HG03520 (cell line): Measurements from ENCODE around the gene SPOCD1.
A peak's percentile ranks its signal among the peaks of the same experiment; 100 is the strongest.

Source experiments
- ATAC-seq: cut with Tn5 transposase; IDR thresholded peaks from one replicate; pipeline ENCODE4 v1.9.1; 2021; ENCODE audit warnings: mild to moderate bottlenecking, moderate library complexity; ENCODE audit not compliant: unreplicated experiment

SPOCD1 gene

GRCh38 chr1:31758823-31759222, 57.0 kb downstream of the SPOCD1 start:
- no peak for ATAC-seq

DNA sequence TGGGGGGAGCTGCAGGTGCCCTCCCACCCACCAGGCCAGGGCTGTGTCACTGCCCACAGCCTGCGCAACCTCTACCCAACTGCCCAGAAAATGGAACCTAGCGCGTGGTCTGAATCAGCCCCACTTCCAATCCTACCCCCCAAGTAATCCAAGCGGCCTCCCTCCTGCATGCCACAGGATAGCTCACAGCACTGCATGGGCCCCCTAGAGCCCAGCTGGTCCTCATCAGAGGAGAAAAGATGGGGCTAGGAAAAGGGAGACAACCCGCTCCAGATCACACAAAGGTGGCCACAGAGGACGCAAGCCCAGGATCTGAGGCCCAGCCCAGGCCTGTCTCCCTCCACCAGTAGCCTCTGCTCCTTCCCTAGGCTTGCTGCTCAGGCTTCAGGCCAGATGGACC, 57.8 kb downstream of the SPOCD1 start:
- ATAC-seq: no peak

GRCh38 chr1:31757204-31757679, 58.6 kb downstream of the SPOCD1 start:
- no peak for ATAC-seq

DNA sequence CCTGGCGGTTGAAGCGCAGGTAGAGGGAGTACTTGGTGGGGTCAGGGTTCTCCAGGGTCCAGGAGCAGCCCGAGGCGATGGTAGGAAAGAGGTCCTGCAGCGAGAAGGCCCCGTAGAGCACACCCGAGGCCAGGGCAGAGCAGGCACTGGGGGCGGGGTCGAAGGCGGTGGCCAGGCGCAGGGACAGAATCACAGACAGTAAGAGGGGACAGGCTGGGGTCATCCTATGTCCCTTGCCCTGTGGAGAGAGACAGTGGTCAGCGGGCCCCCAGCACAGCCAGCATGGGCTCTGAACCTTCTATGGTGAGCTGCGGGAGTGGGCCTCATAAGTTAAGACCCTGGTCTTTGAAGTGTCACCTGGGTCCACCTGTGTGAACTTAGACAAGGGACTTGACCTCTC, 59.2 kb downstream of the SPOCD1 start:
- no peak for ATAC-seq

DNA sequence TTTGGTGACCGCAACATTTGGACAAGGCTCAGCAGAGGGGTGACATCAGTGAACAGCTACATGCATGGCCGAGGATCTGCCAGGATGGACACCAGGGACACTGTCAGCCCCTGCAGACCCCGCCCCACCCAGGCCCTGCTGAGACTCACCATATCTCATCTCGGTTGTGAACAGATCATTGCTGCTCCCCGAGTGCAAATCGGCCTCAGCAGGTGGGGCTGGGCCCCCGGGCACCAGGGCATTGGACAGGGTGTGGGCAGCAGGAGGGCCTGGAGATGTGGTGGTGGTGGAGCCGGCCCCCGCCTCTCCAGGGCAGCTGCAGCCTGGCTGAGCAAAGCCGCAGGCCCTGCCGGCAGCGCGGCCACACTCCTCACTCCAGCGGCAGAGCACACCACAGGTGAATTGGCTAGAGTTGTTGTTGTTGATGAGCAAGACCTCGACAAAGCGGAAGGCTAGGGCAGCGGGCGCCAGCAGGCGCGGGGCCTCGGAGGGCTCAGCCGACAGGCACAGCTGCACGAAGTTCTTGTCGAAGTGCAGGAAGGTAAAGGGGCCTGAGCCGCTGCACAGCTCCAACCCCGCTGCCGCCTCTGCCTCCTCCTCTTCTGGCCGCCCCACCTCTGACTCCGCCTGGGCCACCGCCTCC, 59.9 kb downstream of the SPOCD1 start:
- no peak for ATAC-seq

DNA sequence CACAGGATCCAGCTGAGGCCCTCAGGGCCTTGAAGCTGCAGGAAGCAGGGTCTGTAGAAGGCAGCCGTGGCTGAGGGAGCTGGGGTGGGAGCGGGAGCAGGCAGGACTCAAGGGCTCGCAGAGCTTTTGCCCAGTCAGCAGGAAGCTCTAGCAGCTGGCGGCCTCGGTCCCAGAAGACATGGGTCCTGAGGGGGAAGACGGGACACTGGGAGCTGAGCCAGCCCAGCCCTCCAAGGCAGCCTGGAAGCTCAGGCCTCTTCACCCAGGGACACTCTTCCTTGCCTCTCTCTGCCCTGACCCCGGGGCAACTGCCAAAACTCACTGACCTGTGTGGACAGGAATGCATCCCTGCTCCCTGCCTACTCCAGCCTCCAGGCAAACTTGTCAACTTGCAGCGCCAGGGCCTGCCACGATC, 60.6 kb downstream of the SPOCD1 start:
- no peak for ATAC-seq

DNA sequence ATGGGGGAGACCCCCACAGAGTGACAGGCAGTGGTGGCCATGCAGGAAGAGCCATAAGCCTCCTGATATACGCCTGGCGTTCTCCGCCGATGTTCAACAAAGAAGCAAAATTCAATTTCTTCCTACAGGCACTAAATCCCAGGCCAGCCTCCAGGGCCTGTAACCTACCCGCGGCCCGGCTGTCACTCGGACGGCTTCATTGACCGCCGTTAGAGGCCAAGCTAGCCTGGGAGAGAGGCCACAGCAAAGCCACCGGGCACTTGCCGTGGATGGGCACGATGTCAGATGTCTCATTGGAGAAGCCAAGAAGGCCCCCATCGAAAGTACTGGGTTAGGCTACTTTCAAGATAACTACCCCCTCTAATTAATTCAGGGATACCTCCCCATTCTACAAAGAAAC, 61.4 kb downstream of the SPOCD1 start:
- ATAC-seq: no peak

DNA sequence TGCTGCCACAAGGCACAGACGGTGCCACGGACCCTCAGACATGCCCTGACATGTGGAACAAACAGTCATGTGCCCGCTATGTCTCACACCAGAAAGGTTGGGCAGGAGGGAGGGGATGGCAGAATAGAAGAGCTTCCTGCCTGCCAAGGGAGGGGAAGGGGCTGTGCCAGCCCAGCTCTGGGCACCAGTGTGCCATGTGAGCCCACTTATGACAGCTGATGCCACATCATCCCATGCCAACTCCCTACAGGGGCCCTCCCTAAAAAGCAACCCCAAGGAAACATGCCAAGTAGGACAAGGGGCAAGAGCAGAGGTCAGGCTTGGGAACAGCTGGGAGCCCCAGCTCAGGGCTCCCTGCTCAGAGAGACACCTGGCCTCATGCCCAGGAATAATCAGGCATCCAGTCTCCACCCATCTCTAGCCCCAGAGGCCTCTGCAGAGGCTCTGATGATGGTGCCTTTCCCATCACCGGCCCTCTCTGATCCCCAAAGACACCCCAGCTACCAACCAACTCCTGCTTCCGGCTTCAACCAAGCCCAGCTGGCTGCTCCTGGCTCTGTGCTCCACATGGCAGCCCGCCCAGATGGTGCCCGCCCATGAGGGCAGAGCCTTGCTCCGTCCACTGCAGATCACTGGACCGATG, 62.0 kb downstream of the SPOCD1 start:
- ATAC-seq: no peak

GRCh38 chr1:31752952-31753475, 62.8 kb downstream of the SPOCD1 start:
- no peak for ATAC-seq

DNA sequence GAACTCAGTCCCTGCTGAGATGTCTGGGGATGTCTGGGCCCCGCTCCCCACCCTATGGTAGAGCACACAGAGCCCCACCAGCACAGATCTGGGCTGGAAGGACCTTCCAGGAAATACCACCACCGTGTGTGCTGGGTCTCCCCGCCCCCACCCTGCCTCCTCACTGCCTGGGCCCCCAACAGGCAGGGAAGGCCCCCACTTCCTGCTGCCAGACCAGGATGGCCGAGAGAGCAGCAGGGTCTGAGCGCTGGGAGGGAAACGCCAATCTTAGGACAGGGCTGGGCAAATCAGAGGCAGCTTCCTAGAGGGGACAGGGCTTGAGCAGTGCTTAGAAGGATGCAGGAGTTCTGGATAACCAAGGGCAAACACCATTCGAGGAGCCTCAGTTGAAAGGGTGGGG, 63.6 kb downstream of the SPOCD1 start:
- ATAC-seq: no peak

GRCh38 chr1:31751822-31752241, 64.0 kb downstream of the SPOCD1 start:
- ATAC-seq: no peak

GRCh38 chr1:31750858-31751510, 64.8 kb downstream of the SPOCD1 start:
- no peak for ATAC-seq

- no peak for ATAC-seq
These were observed 65.8 kb downstream of the SPOCD1 start for GRCh38 chr1:31749785-31750735.

GRCh38 chr1:31748365-31748764, 67.5 kb downstream of the SPOCD1 start:
- no peak for ATAC-seq

DNA sequence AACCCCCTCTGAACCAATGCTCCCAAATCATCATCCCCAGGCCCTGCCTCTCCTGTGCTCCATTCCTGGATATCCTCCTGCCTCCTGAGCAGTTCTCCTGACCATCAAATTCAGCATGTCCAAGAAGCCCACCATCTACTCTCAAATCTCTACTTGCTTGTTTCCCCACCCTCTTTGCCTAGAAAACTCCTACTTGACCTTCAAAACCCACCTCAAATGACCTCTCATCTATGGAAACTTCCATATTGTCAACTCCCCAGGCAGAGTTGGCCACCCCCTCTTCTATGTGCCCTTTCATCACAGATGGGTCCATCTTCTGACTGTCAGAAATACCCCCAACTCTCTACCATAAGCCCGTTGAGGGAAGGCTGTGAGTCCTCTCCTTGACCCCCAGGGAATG, 68.5 kb downstream of the SPOCD1 start:
- ATAC-seq: no peak

- ATAC-seq: no peak
These were observed 69.1 kb downstream of the SPOCD1 start for GRCh38 chr1:31746687-31747086.

DNA sequence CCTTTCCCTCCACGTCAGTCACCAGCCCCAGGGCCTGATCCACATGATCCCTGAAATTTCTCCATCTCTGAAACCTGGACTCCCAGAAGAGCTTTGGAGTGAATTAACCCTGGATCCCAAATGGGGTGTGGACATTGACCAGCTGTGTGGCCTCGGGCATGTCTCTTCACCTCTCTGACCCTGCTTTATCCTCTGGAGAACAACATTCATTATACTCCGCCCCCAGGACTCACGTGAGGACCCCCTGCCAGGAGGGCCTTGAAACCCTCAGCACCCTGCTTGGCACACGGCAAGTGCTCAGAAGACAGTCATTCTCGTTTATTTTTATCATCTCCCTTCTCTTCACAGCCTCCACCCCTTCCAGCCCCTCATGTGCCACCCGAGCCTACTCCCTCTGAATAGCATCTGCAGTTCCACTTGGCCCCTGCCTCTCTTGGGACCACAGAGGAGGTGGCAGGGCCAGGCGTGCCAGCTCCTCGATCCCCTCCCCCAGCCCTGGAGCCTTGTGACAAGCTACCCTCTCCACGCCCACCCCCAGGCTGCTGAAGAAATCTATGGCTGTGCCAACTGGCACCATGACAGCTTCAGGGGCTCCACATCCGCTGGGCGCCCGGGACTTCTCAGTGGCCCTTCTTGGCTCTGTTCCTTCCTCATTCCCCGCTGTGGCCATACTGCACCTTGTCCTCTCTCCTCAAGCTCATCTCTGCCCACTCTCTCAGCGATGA, 69.7 kb downstream of the SPOCD1 start:
- no peak for ATAC-seq

- no peak for ATAC-seq
These were observed 70.5 kb downstream of the SPOCD1 start for GRCh38 chr1:31745096-31745945.

DNA sequence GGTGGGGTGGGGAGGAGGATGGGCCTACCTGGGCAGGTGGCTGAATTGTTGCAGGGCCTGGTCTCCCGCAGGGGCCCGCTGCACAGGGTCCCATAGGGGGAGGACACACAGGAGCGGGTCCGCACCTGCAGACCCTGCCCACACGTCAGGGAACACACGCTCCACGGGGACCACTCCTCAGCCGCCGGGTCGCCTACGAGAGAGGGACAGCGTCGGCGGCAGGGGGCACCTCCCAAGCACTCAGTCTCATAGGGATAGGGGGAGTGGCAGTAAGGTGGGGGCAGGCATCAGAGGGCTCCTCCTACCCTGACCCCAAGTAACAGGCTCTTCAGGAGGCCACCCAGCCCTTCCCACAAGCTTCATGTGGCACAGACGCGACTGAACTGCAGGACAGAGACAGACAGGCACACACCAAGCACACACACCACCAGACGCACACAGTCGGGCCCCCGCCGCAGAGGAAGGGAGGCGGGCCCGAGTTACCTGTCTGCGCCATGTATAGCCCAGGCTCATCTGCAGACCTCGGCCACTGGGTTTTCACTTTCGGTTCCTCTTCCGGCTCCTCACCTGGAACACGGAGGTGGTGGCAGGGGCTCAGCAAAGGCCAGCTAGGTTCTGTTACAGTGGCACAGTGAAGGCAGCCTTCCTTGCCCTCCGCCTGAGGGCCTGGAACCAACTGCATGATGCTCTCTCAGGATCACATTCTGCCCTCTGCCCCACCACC, 71.5 kb downstream of the SPOCD1 start:
- ATAC-seq: peak; percentile 56
